ENCODE results near the gene ABLIM2.

Gene ABLIM2

GRCh38 chr4:8189551-8190466 is 31.2 kb upstream of the ABLIM2 start:
- H3K4me3 ChIP-seq (ENCODE audit: low read length), result no peak overlapping the region
- no peaks in the 10 kb centered on the region for H3K36me3 ChIP-seq (ENCODE audit: insufficient read depth, low read length)
- H3K4me1 ChIP-seq (ENCODE audit: insufficient read depth, low read length), result no peaks in the 10 kb centered on the region
- H3K9ac ChIP-seq (ENCODE audit: low read depth, low read length), result no peak overlapping the region
- H3K9me3 ChIP-seq (ENCODE audit: insufficient read depth, low read depth, low read length), result no peaks in the 10 kb centered on the region
- WGBS, result 90% methylated on average over 26 of the region's 26 CpGs
- H3K27ac ChIP-seq (ENCODE audit: low read depth, low read length), result no peak overlapping the region
- H3K27me3 ChIP-seq (ENCODE audit: insufficient read depth, low read length), result no peaks in the 10 kb centered on the region

- Histone ChIP-seq H3K4me1 (ENCODE audit: insufficient read depth, low read length) (no peaks in the 10 kb centered on the region), H3K9me3 (ENCODE audit: insufficient read depth, low read depth, low read length) (no peaks in the 10 kb centered on the region), H3K27ac (ENCODE audit: low read depth, low read length) (no peak overlapping the region), H3K36me3 (ENCODE audit: insufficient read depth, low read length) (no peaks in the 10 kb centered on the region), H3K4me3 (ENCODE audit: low read length) (no peak overlapping the region), H3K27me3 (ENCODE audit: insufficient read depth, low read length) (no peaks in the 10 kb centered on the region), H3K9ac (ENCODE audit: low read depth, low read length) (no peak overlapping the region)
- 91% methylated on average over 29 of the region's 29 CpGs for WGBS
Observed at GRCh38 chr4:8188743-8189550, 30.3 kb upstream of the ABLIM2 start.

GRCh38 chr4:8188085-8188484 is 29.5 kb upstream of the ABLIM2 start:
- Histone ChIP-seq H3K4me3 (ENCODE audit: low read length) (no peak overlapping the region), H3K4me1 (ENCODE audit: insufficient read depth, low read length) (no peaks in the 10 kb centered on the region), H3K27me3 (ENCODE audit: insufficient read depth, low read length) (no peaks in the 10 kb centered on the region), H3K27ac (ENCODE audit: low read depth, low read length) (no peak overlapping the region), H3K9me3 (ENCODE audit: insufficient read depth, low read depth, low read length) (no peaks in the 10 kb centered on the region), H3K36me3 (ENCODE audit: insufficient read depth, low read length) (no peaks in the 10 kb centered on the region), H3K9ac (ENCODE audit: low read depth, low read length) (no peak overlapping the region)
- 85% methylated on average over 12 of the region's 12 CpGs for WGBS

GRCh38 chr4:8185930-8186329 is 27.3 kb upstream of the ABLIM2 start:
- Histone ChIP-seq H3K9me3 (ENCODE audit: insufficient read depth, low read depth, low read length) (no peaks in the 10 kb centered on the region), H3K36me3 (ENCODE audit: insufficient read depth, low read length) (no peaks in the 10 kb centered on the region), H3K4me1 (ENCODE audit: insufficient read depth, low read length) (no peaks in the 10 kb centered on the region), H3K4me3 (ENCODE audit: low read length) (no peak overlapping the region), H3K9ac (ENCODE audit: low read depth, low read length) (no peak overlapping the region), H3K27me3 (ENCODE audit: insufficient read depth, low read length) (no peaks in the 10 kb centered on the region), H3K27ac (ENCODE audit: low read depth, low read length) (no peak overlapping the region)
- WGBS, result 90% methylated on average over 9 of the region's 9 CpGs

GRCh38 chr4:8185295-8185694 is 26.7 kb upstream of the ABLIM2 start:
- Histone ChIP-seq H3K4me1 (ENCODE audit: insufficient read depth, low read length) (no peaks in the 10 kb centered on the region), H3K36me3 (ENCODE audit: insufficient read depth, low read length) (no peaks in the 10 kb centered on the region), H3K27ac (ENCODE audit: low read depth, low read length) (no peak overlapping the region), H3K9ac (ENCODE audit: low read depth, low read length) (no peak overlapping the region), H3K27me3 (ENCODE audit: insufficient read depth, low read length) (no peaks in the 10 kb centered on the region), H3K4me3 (ENCODE audit: low read length) (no peak overlapping the region), H3K9me3 (ENCODE audit: insufficient read depth, low read depth, low read length) (no peaks in the 10 kb centered on the region)
- WGBS, result 78% methylated on average over 9 of the region's 9 CpGs

- 95% methylated on average over 4 of the region's 4 CpGs for WGBS
- H3K4me1 ChIP-seq (ENCODE audit: insufficient read depth, low read length), result no peaks in the 10 kb centered on the region
- H3K27me3 ChIP-seq (ENCODE audit: insufficient read depth, low read length), result no peaks in the 10 kb centered on the region
- H3K4me3 ChIP-seq (ENCODE audit: low read length), result no peak overlapping the region
- no peak overlapping the region for H3K9ac ChIP-seq (ENCODE audit: low read depth, low read length)
- H3K27ac ChIP-seq (ENCODE audit: low read depth, low read length), result no peak overlapping the region
- H3K9me3 ChIP-seq (ENCODE audit: insufficient read depth, low read depth, low read length), result no peaks in the 10 kb centered on the region
- no peaks in the 10 kb centered on the region for H3K36me3 ChIP-seq (ENCODE audit: insufficient read depth, low read length)
Observed at GRCh38 chr4:8184061-8184460, 25.4 kb upstream of the ABLIM2 start.

GRCh38 chr4:8182858-8183725 is 24.5 kb upstream of the ABLIM2 start:
- H3K9ac ChIP-seq (ENCODE audit: low read depth, low read length), result no peak overlapping the region
- 90% methylated on average over 25 of the region's 25 CpGs for WGBS
- H3K4me1 ChIP-seq (ENCODE audit: insufficient read depth, low read length), result no peaks in the 10 kb centered on the region
- no peaks in the 10 kb centered on the region for H3K27me3 ChIP-seq (ENCODE audit: insufficient read depth, low read length)
- H3K9me3 ChIP-seq (ENCODE audit: insufficient read depth, low read depth, low read length), result no peaks in the 10 kb centered on the region
- no peaks in the 10 kb centered on the region for H3K36me3 ChIP-seq (ENCODE audit: insufficient read depth, low read length)
- no peak overlapping the region for H3K27ac ChIP-seq (ENCODE audit: low read depth, low read length)
- H3K4me3 ChIP-seq (ENCODE audit: low read length), result no peak overlapping the region

- H3K36me3 ChIP-seq (ENCODE audit: insufficient read depth, low read length), result no peaks in the 10 kb centered on the region
- no peaks in the 10 kb centered on the region for H3K9me3 ChIP-seq (ENCODE audit: insufficient read depth, low read depth, low read length)
- no peak overlapping the region for H3K4me3 ChIP-seq (ENCODE audit: low read length)
- H3K27me3 ChIP-seq (ENCODE audit: insufficient read depth, low read length), result no peaks in the 10 kb centered on the region
- 90% methylated on average over 11 of the region's 11 CpGs for WGBS
- no peak overlapping the region for H3K9ac ChIP-seq (ENCODE audit: low read depth, low read length)
- H3K4me1 ChIP-seq (ENCODE audit: insufficient read depth, low read length), result no peaks in the 10 kb centered on the region
- no peak overlapping the region for H3K27ac ChIP-seq (ENCODE audit: low read depth, low read length)
Observed at GRCh38 chr4:8182294-8182693, 23.7 kb upstream of the ABLIM2 start.

- Histone ChIP-seq H3K4me1 (ENCODE audit: insufficient read depth, low read length) (no peaks in the 10 kb centered on the region), H3K4me3 (ENCODE audit: low read length) (no peak overlapping the region), H3K27me3 (ENCODE audit: insufficient read depth, low read length) (no peaks in the 10 kb centered on the region), H3K27ac (ENCODE audit: low read depth, low read length) (no peak overlapping the region), H3K9me3 (ENCODE audit: insufficient read depth, low read depth, low read length) (no peaks in the 10 kb centered on the region), H3K36me3 (ENCODE audit: insufficient read depth, low read length) (no peaks in the 10 kb centered on the region), H3K9ac (ENCODE audit: low read depth, low read length) (no peak overlapping the region)
- 83% methylated on average over 7 of the region's 7 CpGs for WGBS
Observed at GRCh38 chr4:8181844-8182243, 23.2 kb upstream of the ABLIM2 start.

- no peak overlapping the region for H3K27ac ChIP-seq (ENCODE audit: low read depth, low read length)
Observed at GRCh38 chr4:8181119-8181518, 22.5 kb upstream of the ABLIM2 start.

More at GRCh38 chr4:8181119-8181518, 22.5 kb upstream of the ABLIM2 start:
- Histone ChIP-seq H3K9ac (ENCODE audit: low read depth, low read length) (no peak overlapping the region), H3K4me3 (ENCODE audit: low read length) (no peak overlapping the region), H3K4me1 (ENCODE audit: insufficient read depth, low read length) (no peaks in the 10 kb centered on the region), H3K36me3 (ENCODE audit: insufficient read depth, low read length) (no peaks in the 10 kb centered on the region), H3K27me3 (ENCODE audit: insufficient read depth, low read length) (no peaks in the 10 kb centered on the region), H3K9me3 (ENCODE audit: insufficient read depth, low read depth, low read length) (no peaks in the 10 kb centered on the region)
- 96% methylated on average over 6 of the region's 6 CpGs for WGBS
